ENCODE results near the gene THAP6. TPM values are rescaled to one million over a fixed set of nuclear protein-coding genes. Genes with fewer than 3 reads are reported as not detected.

Gene THAP6
- total RNA-seq, 2 donors from 2014 or later = 15.9 to 25.0 TPM

- no peaks in the 10 kb centered on the region for H3K36me3 Mint-ChIP-seq
- no peak overlapping the region for H3K4me3 Mint-ChIP-seq
- no peaks in the 10 kb centered on the region for H3K9me3 Mint-ChIP-seq
- no peak for DNase-seq (ENCODE audit: low spot score)
- H3K27me3 Mint-ChIP-seq = peaks cover 3 to 8% of the 10 kb centered on the region in 2 donors
- no peak for ATAC-seq
- no peak overlapping the region for H3K27ac Mint-ChIP-seq
- peaks cover 9 to 14% of the 10 kb centered on the region in 2 donors for H3K4me1 Mint-ChIP-seq (ENCODE audit: low read depth in 2 of 2)
Observed at GRCh38 chr4:75566911-75567310, 52.6 kb downstream of the THAP6 start.

- H3K4me3 Mint-ChIP-seq = no peak overlapping the region
- peaks cover 6% of the 10 kb centered on the region in 2 donors for H3K27me3 Mint-ChIP-seq
- DNase-seq (ENCODE audit: low spot score) = no peak
- H3K27ac Mint-ChIP-seq = no peak overlapping the region
- peaks cover 8 to 12% of the 10 kb centered on the region in 2 donors for H3K4me1 Mint-ChIP-seq (ENCODE audit: low read depth in 2 of 2)
- H3K9me3 Mint-ChIP-seq = no peaks in the 10 kb centered on the region
- no peaks in the 10 kb centered on the region for H3K36me3 Mint-ChIP-seq
- no peak for ATAC-seq
Observed at GRCh38 chr4:75567725-75568124, 53.5 kb downstream of the THAP6 start.

Other genes with a start within 250 kb of the THAP6 start
- 10 to 100 TPM; 40.6 to 47.8 TPM for gene RCHY1, start 70 bp upstream of the THAP6 start, total RNA-seq
- gene ODAPH, start 41.6 kb downstream of the THAP6 start, total RNA-seq = 10 to 100 TPM in 1 of 2 donors, 1 to 10 TPM in 1; 6.2 to 13.0 TPM
- gene CDKL2, start 116.1 kb downstream of the THAP6 start, total RNA-seq = under 1 TPM; 0.14 to 0.36 TPM
- gene G3BP2, start 158.9 kb downstream of the THAP6 start, total RNA-seq = 100 to 1,000 TPM; 107 to 159 TPM
- 10 to 100 TPM; 49.6 to 59.4 TPM for gene USO1, start 210.1 kb downstream of the THAP6 start, total RNA-seq

All from natural killer cell treated with Interleukin-12 subunit alpha and Interleukin-12 subunit beta and Interleukin-15 and Interleukin-18, amount 100 ng/mL, for 72 hours (primary cell).